Endothelial cell (in vitro differentiated cells): ENCODE data around the gene COL5A1. TPM values are rescaled to one million over a fixed set of nuclear protein-coding genes. Genes with fewer than 3 reads are reported as not detected.

Source experiments
- DNase-seq: peaks from one replicate; pipeline ENCODE4 v3.0.0; 2021; ENCODE audit warnings: low spot score
- H3K27ac Mint-ChIP-seq: one replicate; pipeline ENCODE4 v1.8.0; 2021; ENCODE audit warnings: mixed read lengths, inconsistent platforms; ENCODE audit not compliant: unreplicated experiment
- H3K27me3 Mint-ChIP-seq: one replicate; pipeline ENCODE4 v1.8.0; 2021; ENCODE audit warnings: mild to moderate bottlenecking, moderate library complexity, mixed read lengths, inconsistent platforms; ENCODE audit not compliant: unreplicated experiment
- H3K36me3 Mint-ChIP-seq: one replicate; pipeline ENCODE4 v1.8.0; 2021; ENCODE audit warnings: mild to moderate bottlenecking, low read depth, mixed read lengths, inconsistent platforms; ENCODE audit not compliant: unreplicated experiment
- H3K4me1 Mint-ChIP-seq: one replicate; pipeline ENCODE4 v1.8.0; 2021; ENCODE audit warnings: mild to moderate bottlenecking, mixed read lengths, inconsistent platforms; ENCODE audit not compliant: unreplicated experiment
- H3K4me3 Mint-ChIP-seq: one replicate; pipeline ENCODE4 v1.8.0; 2021; ENCODE audit warnings: mild to moderate bottlenecking, mixed read lengths, inconsistent platforms; ENCODE audit not compliant: unreplicated experiment
- H3K9me3 Mint-ChIP-seq: one replicate; pipeline ENCODE4 v1.8.0; 2021; ENCODE audit warnings: mixed read lengths, inconsistent platforms; ENCODE audit not compliant: unreplicated experiment
- CTCF ChIP-seq: fragments of 200-600 bp; sonication (generic); IDR thresholded peaks from one replicate; pipeline ENCODE4 v1.5.0; 2021; ENCODE audit warnings: antibody characterized with exemption; ENCODE audit not compliant: unreplicated experiment
- total RNA-seq: library from RNA; stranded (reverse); fragmentation: NEBNext Ultra II Directional; extraction: Animal tissue kit (Norgen Biotek cat#: 25700); gene quantifications from one replicate; pipeline ENCODE4 v1.2.1, GENCODE V29; 2021; ENCODE audit not compliant: unreplicated experiment

The COL5A1 gene
- total RNA-seq, 1 donor from 2014 or later: 24.3 TPM

GRCh38 chr9:134770972-134771971 is 129.7 kb downstream of the COL5A1 start:
- H3K27me3 Mint-ChIP-seq: peaks cover 1% of the 10 kb centered on the region
- TF ChIP-seq CTCF: no peak
- peaks cover 21% of the 10 kb centered on the region for H3K4me1 Mint-ChIP-seq
- no peaks in the 10 kb centered on the region for H3K36me3 Mint-ChIP-seq
- peak overlapping the region; percentile 81 for H3K27ac Mint-ChIP-seq
- DNase-seq: peak; percentile 22
- no peaks in the 10 kb centered on the region for H3K9me3 Mint-ChIP-seq
- H3K4me3 Mint-ChIP-seq: peak overlapping the region; percentile 29

- no peaks in the 10 kb centered on the region for H3K9me3 Mint-ChIP-seq
- H3K27ac Mint-ChIP-seq: no peak overlapping the region
- peaks cover 21% of the 10 kb centered on the region for H3K4me1 Mint-ChIP-seq
- peaks cover 1% of the 10 kb centered on the region for H3K27me3 Mint-ChIP-seq
- TF ChIP-seq CTCF: no peak
- no peak for DNase-seq
- H3K4me3 Mint-ChIP-seq: no peak overlapping the region
- H3K36me3 Mint-ChIP-seq: no peaks in the 10 kb centered on the region
These were observed 130.7 kb downstream of the COL5A1 start for GRCh38 chr9:134772331-134772730.

- no peak for TF ChIP-seq CTCF
- H3K4me1 Mint-ChIP-seq: peaks cover 19% of the 10 kb centered on the region
- peak; percentile 18 for DNase-seq
- H3K4me3 Mint-ChIP-seq: no peak overlapping the region
- H3K9me3 Mint-ChIP-seq: no peaks in the 10 kb centered on the region
- no peaks in the 10 kb centered on the region for H3K36me3 Mint-ChIP-seq
- peaks cover 1% of the 10 kb centered on the region for H3K27me3 Mint-ChIP-seq
- H3K27ac Mint-ChIP-seq: no peak overlapping the region
These were observed 132.2 kb downstream of the COL5A1 start for GRCh38 chr9:134773842-134774241.

GRCh38 chr9:134774410-134774809 is 132.8 kb downstream of the COL5A1 start:
- H3K27ac Mint-ChIP-seq: no peak overlapping the region
- peaks cover 1% of the 10 kb centered on the region for H3K27me3 Mint-ChIP-seq
- DNase-seq: no peak
- TF ChIP-seq CTCF: no peak
- H3K4me1 Mint-ChIP-seq: peaks cover 19% of the 10 kb centered on the region
- peaks cover 2% of the 10 kb centered on the region for H3K36me3 Mint-ChIP-seq
- H3K4me3 Mint-ChIP-seq: no peak overlapping the region
- H3K9me3 Mint-ChIP-seq: no peaks in the 10 kb centered on the region
